ENCODE data around the gene ADRM1.
A peak's percentile ranks its signal among the peaks of the same experiment; 100 is the strongest.

The ADRM1 gene

GRCh38 chr20:62298577-62299249 lies 4.1 kb upstream of the ADRM1 start:
- DNase-seq (ENCODE audit: low spot score), result no peak

DNA sequence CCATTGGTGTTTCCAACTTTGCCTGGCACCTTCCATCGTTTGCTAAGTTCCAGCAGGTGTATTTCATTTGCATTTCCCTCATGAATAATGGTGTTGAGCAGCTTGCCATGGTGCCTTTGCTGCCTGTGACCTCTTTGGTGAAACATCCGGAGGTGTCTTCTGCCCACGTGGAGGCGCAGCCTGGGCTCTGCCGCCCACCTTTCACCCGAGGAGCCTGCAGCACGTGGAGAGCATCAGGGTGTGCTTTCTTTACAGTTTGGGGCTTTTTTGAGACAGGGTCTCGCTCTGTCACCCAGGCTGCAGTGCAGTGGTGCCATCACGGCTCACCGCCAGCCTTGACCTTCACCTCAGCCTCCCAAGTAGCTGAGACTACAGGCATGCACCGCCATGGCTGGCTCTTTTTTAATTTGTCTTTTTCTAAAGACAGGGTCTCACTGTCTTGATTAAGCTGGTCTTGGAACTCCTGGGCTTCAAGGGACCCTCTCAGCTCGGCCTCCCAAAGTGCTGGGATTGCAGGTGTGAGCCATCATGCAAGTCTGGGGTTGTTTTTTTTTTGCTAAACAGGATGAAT lies 3.0 kb upstream of the ADRM1 start:
- DNase-seq (ENCODE audit: low spot score), result no peak

DNA sequence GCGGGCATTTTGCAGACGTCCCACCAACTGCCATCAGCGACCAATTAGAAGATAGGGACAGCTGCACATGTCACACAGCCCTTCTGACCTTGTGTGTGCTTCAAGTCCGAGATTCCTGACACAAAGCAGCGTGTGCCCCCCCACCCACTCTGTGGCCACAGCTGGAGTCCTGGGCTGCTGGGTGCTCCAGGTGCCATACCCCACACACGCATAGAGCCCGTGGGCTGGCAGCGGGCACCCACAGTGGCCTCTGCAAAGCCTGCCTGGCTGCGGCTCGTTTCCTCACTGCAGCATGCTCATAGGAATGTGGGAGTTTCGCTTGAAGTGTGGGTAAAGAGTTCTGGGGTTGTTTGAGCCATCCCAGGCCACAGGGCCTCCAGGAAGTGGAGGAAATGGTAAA lies 2.5 kb upstream of the ADRM1 start:
- no peak for DNase-seq (ENCODE audit: low spot score)

DNA sequence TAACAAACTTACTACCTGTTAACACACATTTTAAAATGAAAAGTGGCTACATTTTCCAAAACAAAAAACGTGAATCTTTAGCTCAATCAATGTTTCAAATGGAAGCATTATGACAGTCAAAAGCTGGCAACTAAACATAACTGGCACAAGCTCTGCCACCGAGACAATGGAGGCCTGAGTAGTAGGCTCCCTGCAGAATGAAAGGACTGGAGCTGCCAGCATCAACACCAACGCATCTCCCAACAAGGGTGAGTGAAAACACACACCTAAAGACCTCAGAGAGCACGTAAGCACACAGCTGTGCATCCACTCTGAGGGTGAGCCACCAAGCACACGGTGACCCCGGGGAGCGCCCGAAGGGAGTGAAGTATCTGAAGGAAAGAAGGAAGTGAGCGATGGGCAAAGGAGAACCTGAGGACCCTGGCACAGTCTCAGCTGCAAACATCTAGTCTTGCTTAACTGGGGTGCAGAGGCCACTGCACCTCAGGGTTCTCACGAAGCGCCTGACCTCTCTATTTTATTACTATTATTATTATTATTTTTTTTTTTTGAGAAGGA lies 1.6 kb upstream of the ADRM1 start:
- DNase-seq (ENCODE audit: low spot score), result no peak

GRCh38 chr20:62301773-62302340 lies 940 bp upstream of the ADRM1 start:
- peak; percentile 99 for DNase-seq (ENCODE audit: low spot score)

DNA sequence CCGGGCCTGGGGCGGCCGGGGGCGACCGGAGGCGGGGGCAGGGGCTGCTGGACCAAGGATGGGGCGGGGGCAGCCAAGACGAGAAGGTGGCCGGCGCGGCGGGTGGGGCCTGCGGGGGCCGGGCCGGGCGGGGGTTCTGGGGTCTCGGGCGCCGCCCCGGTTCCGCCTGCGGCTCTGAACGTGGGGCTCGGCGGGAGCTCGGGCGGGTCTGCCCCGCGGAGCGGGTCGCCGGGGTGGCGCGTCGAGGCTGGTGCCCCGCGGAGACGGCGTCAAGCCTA lies 204 bp downstream of the ADRM1 start:
- DNase-seq (ENCODE audit: low spot score), result no peak

DNA sequence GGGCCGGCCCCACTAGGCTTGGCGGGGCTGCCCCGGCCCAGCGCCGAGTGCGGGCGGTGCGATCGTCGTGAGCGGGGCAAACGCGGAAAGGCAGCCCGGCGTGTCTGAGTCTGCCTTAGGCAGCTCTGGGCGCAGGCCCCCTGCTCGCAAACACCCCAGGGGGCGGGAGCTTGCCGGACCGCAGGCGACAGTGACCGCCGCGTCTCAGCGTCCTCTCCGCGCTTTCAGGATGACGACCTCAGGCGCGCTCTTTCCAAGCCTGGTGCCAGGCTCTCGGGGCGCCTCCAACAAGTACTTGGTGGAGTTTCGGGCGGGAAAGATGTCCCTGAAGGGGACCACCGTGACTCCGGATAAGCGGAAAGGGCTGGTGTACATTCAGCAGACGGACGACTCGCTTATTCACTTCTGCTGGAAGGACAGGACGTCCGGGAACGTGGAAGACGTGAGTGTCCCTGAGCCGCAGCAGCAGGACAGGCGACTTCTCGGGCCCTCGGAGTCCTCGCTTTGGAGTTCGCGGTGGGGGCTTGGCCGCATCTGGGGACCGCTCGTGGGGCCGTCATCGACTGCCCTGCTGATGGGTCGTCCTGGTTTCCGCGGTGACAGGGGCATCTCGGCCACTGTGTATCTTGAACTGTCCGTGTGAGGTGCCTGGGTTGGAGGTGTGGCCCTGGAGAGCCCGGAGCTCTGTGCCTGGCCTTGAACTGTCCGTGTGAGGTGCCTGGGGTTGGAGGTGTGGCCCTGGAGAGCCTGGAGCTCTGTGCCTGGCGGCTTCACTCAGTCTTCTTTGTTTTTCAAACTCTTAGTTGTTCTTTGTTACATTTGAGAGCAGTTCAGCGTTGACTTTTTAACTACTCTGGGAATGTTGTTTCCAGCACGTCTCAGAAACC lies 786 bp downstream of the ADRM1 start:
- no peak for DNase-seq (ENCODE audit: low spot score)

DNA sequence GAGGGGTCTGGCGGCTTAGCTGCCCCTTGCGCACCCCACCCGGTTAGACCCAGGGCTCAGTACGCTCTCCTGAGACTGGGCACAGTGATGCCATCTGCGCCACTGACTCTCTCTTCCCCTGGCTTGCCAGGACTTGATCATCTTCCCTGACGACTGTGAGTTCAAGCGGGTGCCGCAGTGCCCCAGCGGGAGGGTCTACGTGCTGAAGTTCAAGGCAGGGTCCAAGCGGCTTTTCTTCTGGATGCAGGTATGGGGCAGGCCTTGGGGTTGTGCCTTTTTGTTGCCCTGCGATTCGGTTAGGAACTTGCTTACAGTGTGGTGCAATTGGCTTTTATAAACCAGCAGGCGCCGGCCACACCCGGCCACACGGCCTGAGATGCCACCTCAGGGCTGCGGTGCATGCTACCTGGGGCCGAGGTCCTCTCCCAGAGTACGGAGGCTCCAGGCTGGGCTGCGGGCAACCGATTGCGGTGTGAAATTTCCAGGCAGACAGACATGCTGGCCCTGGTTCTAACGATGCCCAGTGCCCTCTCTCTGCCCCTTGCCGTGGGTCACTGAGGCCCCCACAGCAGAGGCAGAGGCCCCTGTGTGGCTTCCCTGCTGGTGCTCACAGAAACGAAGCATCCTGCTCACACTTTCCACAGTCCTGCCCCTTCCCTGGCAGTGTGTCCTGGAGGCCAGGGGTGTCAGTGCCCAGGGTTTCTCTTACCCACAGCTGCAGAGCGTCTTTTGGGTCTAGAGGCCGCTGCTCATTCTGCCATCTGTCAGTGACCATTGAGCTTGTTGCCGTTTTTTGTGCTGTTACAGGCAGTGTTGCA lies 1.7 kb downstream of the ADRM1 start:
- DNase-seq (ENCODE audit: low spot score), result no peak

GRCh38 chr20:62305149-62305764 lies 2.5 kb downstream of the ADRM1 start:
- DNase-seq (ENCODE audit: low spot score), result no peak

DNA sequence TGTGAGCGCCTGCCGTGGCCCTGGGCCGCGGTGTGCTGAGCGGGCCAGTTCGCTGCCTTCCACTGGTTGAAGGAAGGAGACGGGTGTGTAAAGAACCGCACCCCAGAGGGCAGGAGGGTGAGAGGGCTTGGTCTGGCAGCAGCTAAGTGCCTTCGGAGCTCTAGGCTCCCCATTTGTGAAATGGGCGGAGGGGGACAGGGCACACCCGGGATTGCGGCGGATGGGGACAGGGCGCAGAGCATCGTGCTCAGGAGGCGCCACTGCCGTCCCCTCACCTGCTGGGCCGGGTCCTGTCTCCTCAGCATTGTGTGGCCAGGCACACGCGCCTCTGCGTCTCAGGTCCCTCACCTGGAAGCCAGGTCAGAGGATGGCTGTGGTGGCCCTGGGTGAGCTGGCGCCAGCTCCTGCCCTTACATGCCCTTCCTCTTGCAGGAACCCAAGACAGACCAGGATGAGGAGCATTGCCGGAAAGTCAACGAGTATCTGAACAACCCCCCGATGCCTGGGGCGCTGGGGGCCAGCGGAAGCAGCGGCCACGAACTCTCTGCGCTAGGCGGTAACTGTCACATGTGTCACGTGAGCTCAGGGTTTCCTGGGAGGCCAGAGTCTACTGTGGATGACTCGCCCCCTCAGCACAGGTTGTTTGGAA lies 3.1 kb downstream of the ADRM1 start:
- DNase-seq (ENCODE audit: low spot score), result no peak

DNA sequence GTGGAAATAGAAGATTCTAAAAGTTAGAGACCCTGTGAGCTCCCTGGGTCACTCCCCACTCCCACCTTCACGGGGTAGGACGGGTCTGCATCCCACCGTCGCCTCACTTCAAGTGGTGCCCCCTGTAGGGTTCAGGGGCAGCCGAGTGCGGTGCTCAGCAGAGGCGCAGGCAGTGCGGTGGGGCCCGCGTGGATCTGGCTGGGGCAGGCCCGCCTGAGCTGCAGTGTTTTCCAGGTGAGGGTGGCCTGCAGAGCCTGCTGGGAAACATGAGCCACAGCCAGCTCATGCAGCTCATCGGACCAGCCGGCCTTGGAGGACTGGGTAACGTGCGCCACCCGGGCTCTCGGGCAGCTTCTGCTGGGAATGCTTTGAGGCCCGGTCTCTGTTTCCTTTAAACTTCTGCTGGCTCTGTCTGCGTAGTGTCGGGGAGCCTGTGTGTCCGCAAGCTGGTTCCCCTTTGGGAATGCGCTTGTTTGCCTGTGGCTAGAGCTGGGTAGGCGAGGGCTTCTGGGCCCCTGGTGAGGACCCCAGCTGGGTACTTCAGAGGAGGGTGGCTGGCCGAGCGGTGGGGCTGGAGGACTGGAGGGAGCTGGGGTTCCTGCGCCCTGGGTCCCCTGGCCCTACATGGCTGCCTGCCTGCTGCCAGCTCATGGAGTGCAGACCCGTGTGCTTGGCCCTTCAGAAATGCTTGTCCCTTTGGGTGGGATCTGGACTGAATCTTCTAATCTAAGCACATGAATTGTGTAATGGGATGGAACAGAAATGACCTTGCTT lies 3.8 kb downstream of the ADRM1 start:
- DNase-seq (ENCODE audit: low spot score), result no peak

GRCh38 chr20:62307226-62308101 lies 4.7 kb downstream of the ADRM1 start:
- DNase-seq (ENCODE audit: low spot score), result no peak

DNA sequence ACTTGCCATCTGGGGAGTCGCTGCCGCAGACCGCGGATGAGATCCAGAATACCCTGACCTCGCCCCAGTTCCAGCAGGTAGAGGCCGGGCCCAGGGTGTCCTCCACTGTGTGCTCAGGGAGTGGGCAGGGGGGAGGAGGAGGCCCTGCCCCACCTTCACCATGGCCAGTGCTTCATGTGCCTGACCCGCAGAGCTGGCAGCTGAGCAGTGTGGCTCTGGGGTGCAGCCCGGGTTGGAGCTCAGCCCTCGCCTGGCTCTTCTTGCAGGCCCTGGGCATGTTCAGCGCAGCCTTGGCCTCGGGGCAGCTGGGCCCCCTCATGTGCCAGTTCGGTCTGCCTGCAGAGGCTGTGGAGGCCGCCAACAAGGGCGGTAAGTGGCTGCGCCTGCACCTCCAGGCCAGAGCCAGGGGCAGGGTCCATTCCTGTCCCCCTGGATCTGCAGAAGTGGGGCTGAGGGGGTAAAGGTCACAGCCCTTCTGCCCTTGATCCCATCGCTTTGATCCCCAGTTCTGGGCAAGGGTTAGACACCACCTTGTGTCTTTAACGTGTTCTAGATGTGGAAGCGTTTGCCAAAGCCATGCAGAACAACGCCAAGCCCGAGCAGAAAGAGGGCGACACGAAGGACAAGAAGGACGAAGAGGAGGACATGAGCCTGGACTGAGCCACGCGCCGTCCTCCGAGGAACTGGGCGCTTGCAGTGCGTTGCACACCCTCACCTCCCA lies 5.5 kb downstream of the ADRM1 start:
- DNase-seq (ENCODE audit: low spot score), result no peak

- no peak for DNase-seq (ENCODE audit: low spot score)
Measured at GRCh38 chr20:62309198-62309944, 6.6 kb downstream of the ADRM1 start.

- no peak for DNase-seq (ENCODE audit: low spot score)
Measured at GRCh38 chr20:62309947-62310756, 7.4 kb downstream of the ADRM1 start.

DNA sequence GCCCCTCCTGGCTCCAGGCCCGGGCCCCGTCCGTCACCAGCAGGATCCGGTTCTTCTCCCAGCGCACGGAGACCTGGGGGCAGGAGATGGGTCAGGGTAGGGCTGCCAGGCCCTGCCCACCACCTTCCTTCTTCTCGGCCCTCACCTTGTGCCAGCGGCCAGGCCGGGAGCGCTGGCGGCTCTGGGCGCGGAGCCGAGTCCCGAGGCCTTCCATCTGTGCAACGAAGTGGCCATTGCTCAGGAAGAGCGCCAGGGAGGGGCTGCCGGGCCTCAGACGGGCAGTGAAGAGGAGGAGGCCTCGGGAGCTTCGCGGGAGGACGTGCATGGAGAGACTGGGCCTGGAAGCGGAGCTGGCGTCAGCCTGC lies 7.9 kb downstream of the ADRM1 start:
- DNase-seq (ENCODE audit: low spot score), result no peak

- DNase-seq (ENCODE audit: low spot score), result no peak
Measured at GRCh38 chr20:62311150-62311549, 8.4 kb downstream of the ADRM1 start.
